Endothelial cell of umbilical vein (primary cell): Measurements from ENCODE around the gene JPT2. TPM values are rescaled to one million over a fixed set of nuclear protein-coding genes. Genes with fewer than 3 reads are reported as not detected.
A peak's percentile ranks its signal among the peaks of the same experiment; 100 is the strongest.

Experiments
- Bru-seq: library from RNA; stranded (reverse); fragments of 400-500 nt; gene quantifications from one replicate; lab custom pipeline; 2021; lab: Mats Ljungman, UMichigan
- BruChase-seq, 2 experiments: library from RNA; stranded (reverse); fragments of 400-500 nt; gene quantifications; one replicate each; lab custom pipeline; 2021; lab: Mats Ljungman, UMichigan
- BruUV-seq: library from RNA; stranded (reverse); fragments of 400-500 nt; replicated peaks from 2 replicates; lab custom pipeline; 2021; lab: Mats Ljungman, UMichigan
- CTCF ChIA-PET: fragments of 300-600, 350-600 bp; sonication (Branson Sonifier 250); formaldehyde crosslinking; loops from one replicate; lab custom pipeline; 2021; ENCODE audit warnings: antibody characterized with exemption, inconsistent platforms; lab: Charles Lee
- POLR2A ChIA-PET: fragments of 300-600, 350-600 bp; sonication (Branson Sonifier 250); formaldehyde crosslinking; loops from one replicate; lab custom pipeline; 2021; ENCODE audit warnings: antibody characterized with exemption, inconsistent platforms; lab: Charles Lee
- DNase-seq: peaks from one replicate; pipeline ENCODE4 v3.0.0-alpha.2; 2011; ENCODE audit warnings: low read depth, low spot score
- FAIRE-seq: peaks from 2 replicates; lab custom pipeline; 2011; peaks lifted over from hg19 to GRCh38; lab: Jason Lieb, UNC
- H2AFZ ChIP-seq: 2 replicates; pipeline ENCODE4 v1.6.0; 2012; ENCODE audit warnings: low read depth, low read length, control low read depth, inconsistent platforms
- H3K27ac ChIP-seq: 2 replicates; pipeline ENCODE4 v1.5.1; 2011; ENCODE audit warnings: low read depth, mild to moderate bottlenecking, control low read depth, low read length, moderate library complexity; ENCODE audit not compliant: insufficient read depth
- H3K27me3 ChIP-seq, 2 experiments: 2 replicates each; pipeline versions ENCODE4 v1.6.0 to v1.6.1; 2011; ENCODE audit warnings: low read length in 2 of 2, mixed read lengths in 1 of 2; ENCODE audit not compliant: control insufficient read depth in 2 of 2, insufficient read depth in 2 of 2
- H3K36me3 ChIP-seq, 2 experiments: 2 replicates in 1 of 2; 3 replicates in 1 of 2; pipeline ENCODE4 v1.5.1; 2011; ENCODE audit warnings: low read length in 2 of 2, mild to moderate bottlenecking in 1 of 2, moderate library complexity in 1 of 2; ENCODE audit not compliant: control insufficient read depth in 2 of 2, insufficient read depth in 2 of 2; ENCODE audit errors: extremely low read depth in 1 of 2
- H3K4me1 ChIP-seq: 3 replicates; pipeline ENCODE4 v1.5.1; 2011; ENCODE audit warnings: mild to moderate bottlenecking, low read length; ENCODE audit not compliant: control insufficient read depth, insufficient read depth; ENCODE audit errors: extremely low read depth
- H3K4me2 ChIP-seq: 2 replicates; pipeline ENCODE4 v1.6.1; 2011; ENCODE audit warnings: low read length, control low read depth, mixed read lengths; ENCODE audit not compliant: insufficient read depth
- H3K4me3 ChIP-seq, 3 experiments: fragments of 200-600 bp in 1 of 3; sonication (generic), shearing (Covaris generic) in 1 of 3; replicated peaks in 1 of 3; 2 replicates each; pipeline ENCODE4 v1.5.1; 2011 to 2016; ENCODE audit warnings: control low read depth in 3 of 3, low read length in 3 of 3, mild to moderate bottlenecking in 2 of 3, inconsistent platforms in 1 of 3, low read depth in 1 of 3, moderate library complexity in 1 of 3; ENCODE audit not compliant: insufficient read depth in 1 of 3
- H3K79me2 ChIP-seq: 2 replicates; pipeline ENCODE4 v1.6.0; 2012; ENCODE audit warnings: low read length, inconsistent platforms; ENCODE audit not compliant: control insufficient read depth, insufficient read depth
- H3K9ac ChIP-seq: replicated peaks from 2 replicates; pipeline ENCODE3; 2011; ENCODE audit warnings: low read length, control low read depth; ENCODE audit not compliant: insufficient read depth; ENCODE audit errors: extremely low read depth
- H3K9me1 ChIP-seq: replicated peaks from 3 replicates; pipeline ENCODE4 v1.6.0; 2011; ENCODE audit warnings: mild to moderate bottlenecking, low read length; ENCODE audit not compliant: control insufficient read depth, insufficient read depth; ENCODE audit errors: extremely low read depth
- H3K9me3 ChIP-seq: replicated peaks from 2 replicates; pipeline ENCODE4 v1.5.1; 2012; ENCODE audit warnings: low read length, inconsistent platforms; ENCODE audit not compliant: control insufficient read depth, insufficient read depth
- H4K20me1 ChIP-seq: replicated peaks from 2 replicates; pipeline ENCODE3; 2011; ENCODE audit warnings: mild to moderate bottlenecking, low read length; ENCODE audit not compliant: control insufficient read depth, insufficient read depth; ENCODE audit errors: extremely low read depth
- EZH2 ChIP-seq: IDR thresholded peaks from 2 replicates; pipeline ENCODE4 v1.6.1; 2012; ENCODE audit warnings: borderline replicate concordance, low read depth, mild to moderate bottlenecking, moderate library complexity, low read length, inconsistent platforms; ENCODE audit not compliant: severe bottlenecking
- FOS ChIP-seq: IDR thresholded peaks from 2 replicates; pipeline ENCODE4 v1.6.1; 2011; ENCODE audit warnings: mild to moderate bottlenecking, low read length, moderate library complexity, borderline replicate concordance; ENCODE audit not compliant: insufficient read depth
- GATA2 ChIP-seq: IDR thresholded peaks from 2 replicates; pipeline ENCODE4 v1.7.0; 2011; ENCODE audit warnings: low read depth, mild to moderate bottlenecking, moderate library complexity, mixed read lengths, low read length; ENCODE audit not compliant: insufficient read length, insufficient read depth
- POLR2A ChIP-seq: IDR thresholded peaks from 2 replicates; pipeline ENCODE4 v1.6.1; 2012; ENCODE audit warnings: low read depth, mild to moderate bottlenecking, control low read depth, low read length
- POLR2AphosphoS5 ChIP-seq: IDR thresholded peaks from 2 replicates; pipeline ENCODE4 v1.6.1; 2012; ENCODE audit warnings: low read depth, mild to moderate bottlenecking, control low read depth, low read length, moderate library complexity; ENCODE audit not compliant: insufficient read depth
- dilution Hi-C: fragments of 300-500 bp; cut with MboI; formaldehyde crosslinking; loops from one replicate; pipeline ENCODE4 v1.15.0; 2019; ENCODE audit warnings: low sequenced_read_pairs; ENCODE audit not compliant: extremely low pct_ligation_motif_present
- intact Hi-C: fragments of 100-400 bp; cut with micrococcal nuclease; formaldehyde crosslinking; loops from one replicate; pipeline ENCODE4 v1.10.0; 2022
- long read RNA-seq: library from polyadenylated mRNA; stranded (forward); transcript quantifications from one replicate; pipeline ENCODE4 v2.0.0, GENCODE V29; 2021
- polyA minus RNA-seq, 3 experiments: library from RNA; depleted of rRNA, polyadenylated mRNA; stranded (reverse); fragments of >200 nt; gene quantifications; 1 replicate in 1 of 3; 2 replicates in 2 of 3; pipeline ENCODE4 v1.2.3, GENCODE V29; 2011
- polyA plus RNA-seq, 4 experiments: library from polyadenylated mRNA; depleted of rRNA in 3 of 4; stranded (reverse) in 3 of 4; unstranded in 1 of 4; fragments of >200 nt; gene quantifications; 2 replicates each; pipeline versions ENCODE4 v1.2.1 to v1.2.3, GENCODE V29; 2011 to 2012; ENCODE audit warnings: missing spikeins in 1 of 4
- total RNA-seq: library from RNA; stranded (reverse); gene quantifications from 2 replicates; pipeline ENCODE4 v1.2.3, GENCODE V29; 2021

Gene JPT2, protein sequence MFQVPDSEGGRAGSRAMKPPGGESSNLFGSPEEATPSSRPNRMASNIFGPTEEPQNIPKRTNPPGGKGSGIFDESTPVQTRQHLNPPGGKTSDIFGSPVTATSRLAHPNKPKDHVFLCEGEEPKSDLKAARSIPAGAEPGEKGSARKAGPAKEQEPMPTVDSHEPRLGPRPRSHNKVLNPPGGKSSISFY
- total RNA-seq (86.5 and 93.3 TPM in 2 replicates), polyA plus RNA-seq (30.4 and 35.8 TPM in 2 replicates), polyA minus RNA-seq (48.3 and 54.0 TPM in 2 replicates), Bru-seq, nascent RNA (percentile 85 among the genes with signal in this experiment), BruChase-seq, experiment 1, labeled RNA remaining after a 6-hour chase (percentile 96 among the genes with signal in this experiment), BruChase-seq, experiment 2, labeled RNA remaining after a 2-hour chase (percentile 93 among the genes with signal in this experiment)
- polyA plus RNA-seq (2011; cell fraction: cytosol; rRNA removed), result 50.7 and 68.0 TPM in 2 replicates
- 33.7 and 41.3 TPM in 2 replicates for polyA plus RNA-seq (2011; cell fraction: nucleus; rRNA removed)
- polyA plus RNA-seq (2012), result 60.2 and 62.2 TPM in 2 replicates
- polyA minus RNA-seq (2011; cell fraction: cytosol; rRNA and poly(A)+ RNA removed), result 35.0 TPM
- 13.1 and 24.5 TPM in 2 replicates for polyA minus RNA-seq (2011; cell fraction: nucleus; rRNA and poly(A)+ RNA removed)
- long read RNA-seq, transcript JPT2-201 (5 exons, 3,718 nt), result major isoform, 35 of 103 reads
- long read RNA-seq, partial matches to known transcripts, result 2 of 103 reads
- long read RNA-seq, other reads (novel, unspliced or antisense), result 58 of 103 reads

GRCh38 chr16:1677942-1678499, at the start of gene JPT2:
Gene JPT2, plus strand, starts transcription at chr16:1678279. Its CDS starts 34 bp downstream, at chr16:1678313.
- peak within 1 kb of the TSS; percentile 72 for H3K4me2 ChIP-seq
- H3K9me3 ChIP-seq, result no peaks in the 10 kb centered on the region
- dilution Hi-C loops, result no loop called here
- H3K4me3 ChIP-seq, result peak within 1 kb of the TSS; percentile 60 to 96 (median 78)
- intact Hi-C loops, result loop anchor here (1.0 kb wide), 1 partner anchor 27 kb away; no protein-coding TSS in a partner anchor
- peaks cover 12% of the 10 kb centered on the region for H3K4me1 ChIP-seq
- H3K79me2 ChIP-seq, result peaks cover 44% of the 10 kb centered on the region
- H3K27me3 ChIP-seq, result no peaks in the 10 kb centered on the region
- peak within 1 kb of the TSS; percentile 1 for H3K27ac ChIP-seq
- POLR2A ChIA-PET, result interaction anchor here (0.7 to 1.2 kb wide), 2 partner anchors 29 to 105 kb away, joined by 3 to 14 read pairs; partner anchors contain the start of genes MAPK8IP3 and NUBP2
- FAIRE-seq (peak; percentile 94), DNase-seq (peak; percentile 99)
- H2AFZ ChIP-seq, result peak within 1 kb of the TSS; percentile 7
- H3K9ac ChIP-seq, result peak within 1 kb of the TSS; percentile 67
- BruUV-seq, result no TSS peak
- peaks cover 4 to 20% of the 10 kb centered on the region in 2 experiments for H3K36me3 ChIP-seq
- no peaks in the 10 kb centered on the region for H3K9me1 ChIP-seq
- CTCF ChIA-PET, result interaction anchor here (0.8 to 5.9 kb wide), 8 partner anchors 13 to 184 kb away, joined by 3 to 52 read pairs (median 4); partner anchors contain the start of genes MAPK8IP3, NUBP2 and SPSB3
- H4K20me1 ChIP-seq, result no peaks in the 10 kb centered on the region
- TF ChIP-seq POLR2A, result peak; percentile 48
- peak; percentile 77 for TF ChIP-seq POLR2AphosphoS5
- TF ChIP-seq EZH2, result no peak
- TF ChIP-seq GATA2, result no peak
- TF ChIP-seq FOS, result no peak
